GM21786 (cell line): ENCODE measurements around the gene ZNF311.

Experiments
- ATAC-seq: cut with Tn5 transposase; IDR thresholded peaks from one replicate; pipeline ENCODE4 v1.9.1; 2021; ENCODE audit not compliant: unreplicated experiment

ZNF311 gene

GRCh38 chr6:29005183-29005885 is at the start of gene ZNF311:
Gene ZNF311 (minus strand): TSS chr6:29005315. CDS start chr6:29003954, 1,361 bp downstream.
- no peak for ATAC-seq

GRCh38 chr6:29051680-29052079 is 46.6 kb upstream of the ZNF311 start:
- no peak for ATAC-seq

- ATAC-seq, result no peak
These were observed 40.0 kb upstream of the ZNF311 start, which contains the start of gene OR2W1 for GRCh38 chr6:29045075-29045474. Gene OR2W1 (minus strand): TSS chr6:29045175. CDS start chr6:29045175, 0 bp downstream.

GRCh38 chr6:29035951-29036350 is 30.8 kb upstream of the ZNF311 start:
- ATAC-seq, result no peak

GRCh38 chr6:29028821-29029220 is 23.7 kb upstream of the ZNF311 start:
- ATAC-seq, result no peak

- no peak for ATAC-seq
These were observed 20.9 kb upstream of the ZNF311 start for GRCh38 chr6:29025927-29026585.

- no peak for ATAC-seq
These were observed 16.3 kb upstream of the ZNF311 start for GRCh38 chr6:29021434-29021833.

GRCh38 chr6:29019629-29020028 is 14.5 kb upstream of the ZNF311 start:
- ATAC-seq, result no peak

GRCh38 chr6:29017428-29017802 is 12.3 kb upstream of the ZNF311 start:
- no peak for ATAC-seq

- peak; percentile 90 for ATAC-seq
These were observed 11.7 kb upstream of the ZNF311 start for GRCh38 chr6:29016559-29017427.

- ATAC-seq, result no peak
These were observed 9.9 kb upstream of the ZNF311 start for GRCh38 chr6:29014729-29015608.

GRCh38 chr6:29011276-29011734 is 6.2 kb upstream of the ZNF311 start:
- ATAC-seq, result no peak

- ATAC-seq, result no peak
These were observed 4.2 kb upstream of the ZNF311 start for GRCh38 chr6:29009358-29009757.

GRCh38 chr6:29008089-29008488 is 3.0 kb upstream of the ZNF311 start:
- ATAC-seq, result no peak

- no peak for ATAC-seq
These were observed 8.1 kb downstream of the ZNF311 start for GRCh38 chr6:28996844-28997510.

GRCh38 chr6:28995093-28995650 is 9.9 kb downstream of the ZNF311 start:
- ATAC-seq, result no peak

- ATAC-seq, result no peak
These were observed 16.4 kb downstream of the ZNF311 start for GRCh38 chr6:28988536-28989311.

- no peak for ATAC-seq
These were observed 19.5 kb downstream of the ZNF311 start for GRCh38 chr6:28985462-28986164.
